Measurements from ENCODE around the gene CNPPD1. TPM values are rescaled to one million over a fixed set of nuclear protein-coding genes. Genes with fewer than 3 reads are reported as not detected.

Gene CNPPD1
- total and polyA plus RNA-seq, 11 donors: 37.3 to 118 (median 57.2) TPM

DNA sequence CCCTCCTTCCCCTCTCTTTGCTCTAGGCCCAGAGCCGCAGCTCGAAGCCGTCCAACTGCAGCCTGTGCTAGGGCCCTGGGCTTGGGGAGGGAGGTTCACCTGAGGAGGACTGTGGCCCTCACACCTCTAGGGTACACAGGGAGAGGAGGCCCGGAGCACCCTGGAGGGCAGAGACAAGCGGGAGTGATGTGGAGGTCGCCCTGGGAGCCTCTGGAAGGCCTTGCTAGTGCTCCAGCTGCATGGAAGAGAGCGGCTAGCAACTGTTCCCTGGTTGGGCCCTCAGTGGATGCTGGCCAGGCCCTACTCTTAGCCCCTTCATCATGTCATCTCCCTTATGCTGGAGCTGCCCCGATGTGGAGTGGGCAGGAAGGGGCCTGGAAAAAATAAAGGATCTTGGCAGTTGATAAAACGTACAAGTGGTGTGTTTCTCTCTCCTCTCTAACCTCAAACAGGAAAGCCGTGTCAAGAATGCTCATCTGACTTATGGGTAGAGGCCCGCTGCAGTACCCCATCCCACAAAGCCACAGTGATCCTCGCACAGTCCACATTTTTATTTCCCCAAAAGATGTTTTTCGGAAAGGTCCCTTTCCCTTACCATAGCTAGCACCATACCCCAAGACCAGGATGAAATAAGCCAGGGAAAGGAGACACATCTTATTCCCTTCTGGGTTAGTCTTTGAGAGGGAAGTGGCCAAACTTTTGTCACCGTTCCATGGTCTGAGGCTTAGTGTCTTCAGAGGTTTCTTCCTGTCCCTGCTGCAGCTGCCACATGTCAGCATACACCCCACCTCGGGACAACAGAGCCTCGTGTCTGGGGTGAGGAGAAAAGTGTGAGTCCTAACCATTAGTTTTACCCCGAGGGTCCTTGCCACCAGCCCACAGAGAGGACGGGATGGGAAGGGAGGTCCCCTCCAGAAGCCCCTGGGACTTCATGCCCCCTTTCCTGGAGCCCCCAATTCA, 32.8 kb upstream of the CNPPD1 start:
- no peak overlapping the region for H3K27ac ChIP-seq
- H3K4me3 ChIP-seq: no peak overlapping the region
- TF ChIP-seq POLR2A (IDR thresholded peaks at IDR 0.05): no peak
- TF ChIP-seq, protein P1, sequence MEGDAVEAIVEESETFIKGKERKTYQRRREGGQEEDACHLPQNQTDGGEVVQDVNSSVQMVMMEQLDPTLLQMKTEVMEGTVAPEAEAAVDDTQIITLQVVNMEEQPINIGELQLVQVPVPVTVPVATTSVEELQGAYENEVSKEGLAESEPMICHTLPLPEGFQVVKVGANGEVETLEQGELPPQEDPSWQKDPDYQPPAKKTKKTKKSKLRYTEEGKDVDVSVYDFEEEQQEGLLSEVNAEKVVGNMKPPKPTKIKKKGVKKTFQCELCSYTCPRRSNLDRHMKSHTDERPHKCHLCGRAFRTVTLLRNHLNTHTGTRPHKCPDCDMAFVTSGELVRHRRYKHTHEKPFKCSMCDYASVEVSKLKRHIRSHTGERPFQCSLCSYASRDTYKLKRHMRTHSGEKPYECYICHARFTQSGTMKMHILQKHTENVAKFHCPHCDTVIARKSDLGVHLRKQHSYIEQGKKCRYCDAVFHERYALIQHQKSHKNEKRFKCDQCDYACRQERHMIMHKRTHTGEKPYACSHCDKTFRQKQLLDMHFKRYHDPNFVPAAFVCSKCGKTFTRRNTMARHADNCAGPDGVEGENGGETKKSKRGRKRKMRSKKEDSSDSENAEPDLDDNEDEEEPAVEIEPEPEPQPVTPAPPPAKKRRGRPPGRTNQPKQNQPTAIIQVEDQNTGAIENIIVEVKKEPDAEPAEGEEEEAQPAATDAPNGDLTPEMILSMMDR (IDR thresholded peaks at IDR 0.05): no peak
- intact Hi-C loops (cut with DNase I): loop anchor here in 7 of 10 donors (5.0 kb wide), 3 partner anchors 37 to 47 kb away; partner anchors contain the start of genes NHEJ1 (in 3 of the 7) and SLC23A3 (in 3 of the 7)
- H3K9me3 ChIP-seq: no peaks in the 10 kb centered on the region
- ATAC-seq (no peak), DNase-seq (peak in 1 of 5 donors; percentile 4)
- WGBS, 4 donors: 77 to 81% (median 80%) methylated on average over 13 to 18 of the region's 18 CpGs
- no peaks in the 10 kb centered on the region for H3K27me3 ChIP-seq
- H3K36me3 ChIP-seq: peaks cover 0 to 63% (median 53%) of the 10 kb centered on the region in 9 donors
- peaks cover 0 to 25% (median 17%) of the 10 kb centered on the region in 12 donors for H3K4me1 ChIP-seq

DNA sequence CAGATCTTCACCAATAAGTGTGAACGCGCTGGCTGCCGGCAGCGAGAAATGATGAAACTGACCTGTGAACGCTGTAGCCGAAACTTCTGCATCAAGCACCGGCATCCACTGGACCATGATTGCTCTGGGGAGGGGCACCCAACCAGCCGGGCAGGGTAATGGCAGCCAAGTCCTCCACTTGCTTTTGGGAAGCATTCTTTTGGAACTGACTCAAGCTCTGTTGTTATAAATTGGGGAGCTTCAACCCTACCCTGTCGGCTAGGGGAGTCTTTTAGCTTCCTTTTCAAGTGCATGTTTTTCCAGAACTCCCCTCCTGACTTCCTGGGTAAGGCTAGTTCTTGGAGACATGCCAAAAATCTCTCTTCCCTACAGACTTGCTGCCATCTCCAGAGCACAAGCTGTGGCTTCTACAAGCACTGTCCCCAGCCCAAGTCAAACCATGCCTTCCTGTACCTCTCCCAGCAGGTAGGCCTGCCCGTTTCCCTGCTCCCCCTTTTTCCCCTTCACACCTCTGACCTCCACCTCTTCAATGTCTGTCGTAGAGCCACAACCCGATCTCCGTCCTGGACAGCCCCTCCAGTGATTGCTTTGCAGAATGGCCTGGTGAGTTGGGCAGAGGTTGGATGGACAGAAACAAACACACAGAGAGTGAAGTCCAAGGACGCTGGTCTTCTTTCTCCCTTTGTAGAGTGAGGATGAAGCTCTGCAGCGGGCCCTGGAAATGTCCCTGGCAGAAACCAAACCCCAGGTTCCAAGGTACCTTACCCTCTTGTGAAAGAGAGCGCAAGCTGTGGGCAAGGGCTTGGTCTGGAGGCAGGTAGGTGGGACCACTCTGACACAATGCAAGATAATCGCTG, 31.4 kb upstream of the CNPPD1 start:
- WGBS, 4 donors: 73 to 76% (median 74%) methylated on average over 17 of the region's 17 CpGs
- peak overlapping the region in 3 of 12 donors; percentile 72 to 95 (median 77) for H3K4me3 ChIP-seq
- DNase-seq: peak in 1 of 5 donors; percentile 6
- H3K4me1 ChIP-seq: peaks cover 0 to 25% (median 17%) of the 10 kb centered on the region in 12 donors
- H3K9me3 ChIP-seq: no peaks in the 10 kb centered on the region
- intact Hi-C loops (cut with DNase I): loop anchor here in 8 of 10 donors (2.0 to 5.0 kb wide), 7 partner anchors 29 to 47 kb away; partner anchors contain the start of genes NHEJ1 (in 4 of the 8), SLC23A3 (in 3 of the 8), CNPPD1 (in 1 of the 8) and RETREG2 (in 1 of the 8)
- no peaks in the 10 kb centered on the region for H3K27me3 ChIP-seq
- ATAC-seq: no peak
- H3K36me3 ChIP-seq: peaks cover 0 to 49% (median 39%) of the 10 kb centered on the region in 9 donors
- H3K27ac ChIP-seq: peak overlapping the region in 9 of 12 donors; percentile 86 to 98 (median 96)
- TF ChIP-seq, protein P1 (IDR thresholded peaks at IDR 0.05): no peak
- no peak for TF ChIP-seq POLR2A (IDR thresholded peaks at IDR 0.05)

DNA sequence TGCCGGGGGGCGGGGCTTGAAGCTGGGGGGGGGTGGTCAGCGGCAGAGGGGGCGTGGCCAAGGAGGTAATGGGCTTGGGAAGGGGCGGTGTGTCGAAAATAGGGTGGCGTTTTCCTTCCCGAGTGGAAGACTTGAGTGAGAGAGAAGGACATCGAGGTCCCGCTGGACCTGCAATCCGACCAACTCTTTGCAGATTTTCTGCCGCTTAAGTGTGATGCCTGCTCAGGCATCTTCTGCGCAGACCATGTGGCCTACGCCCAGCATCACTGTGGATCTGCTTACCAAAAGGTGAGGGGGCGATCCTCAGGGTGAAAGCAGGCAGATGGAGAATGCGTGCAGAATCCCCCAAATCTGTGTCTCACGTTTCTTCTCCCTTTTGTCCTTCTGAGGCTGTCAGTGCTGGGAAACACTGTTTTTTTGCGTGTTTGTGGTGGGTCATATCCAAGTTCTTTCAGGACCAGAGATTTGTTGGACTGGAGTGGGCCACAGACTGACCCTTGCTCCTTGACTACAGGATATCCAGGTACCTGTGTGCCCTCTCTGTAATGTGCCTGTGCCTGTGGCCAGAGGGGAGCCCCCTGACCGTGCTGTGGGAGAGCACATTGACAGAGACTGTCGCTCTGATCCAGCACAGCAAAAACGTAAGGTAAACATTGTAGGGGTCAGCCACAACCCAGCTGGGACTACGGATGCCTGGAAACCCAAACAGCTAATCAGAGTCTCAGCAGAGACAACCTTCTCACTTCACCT, 30.6 kb upstream of the CNPPD1 start:
- intact Hi-C loops (cut with DNase I): loop anchor here in 8 of 10 donors (2.0 to 5.0 kb wide), 7 partner anchors 29 to 47 kb away; partner anchors contain the start of genes NHEJ1 (in 4 of the 8), SLC23A3 (in 3 of the 8), CNPPD1 (in 1 of the 8) and RETREG2 (in 1 of the 8)
- 19 to 24% (median 20%) methylated on average over 19 to 22 of the region's 22 CpGs for WGBS, 4 donors
- DNase-seq (no peak), ATAC-seq (no peak)
- Histone ChIP-seq H3K36me3 (peaks cover 0 to 41% (median 33%) of the 10 kb centered on the region in 9 donors), H3K9me3 (no peaks in the 10 kb centered on the region), H3K4me3 (peak overlapping the region; percentile 36 to 95 (median 71)), H3K27ac (peak overlapping the region; percentile 80 to 99 (median 96)), H3K4me1 (peaks cover 0 to 25% (median 17%) of the 10 kb centered on the region in 12 donors), H3K27me3 (no peaks in the 10 kb centered on the region)
- no peak for TF ChIP-seq POLR2A (IDR thresholded peaks at IDR 0.05)
- TF ChIP-seq, protein P1 (IDR thresholded peaks at IDR 0.05): no peak

All from heart left ventricle (tissue), 16 donors.